Activated T-helper 1 cell treated with Interleukin-2 at 50 U/mL for 16 hours (primary cell): ENCODE data around the gene FOXM1.
A peak's percentile ranks its signal among the peaks of the same experiment; 100 is the strongest.

Source experiments
- DNase-seq: peaks from one replicate; pipeline ENCODE4 v3.0.0-alpha.2; 2020; ENCODE audit warnings: low read depth

FOXM1 gene, protein sequence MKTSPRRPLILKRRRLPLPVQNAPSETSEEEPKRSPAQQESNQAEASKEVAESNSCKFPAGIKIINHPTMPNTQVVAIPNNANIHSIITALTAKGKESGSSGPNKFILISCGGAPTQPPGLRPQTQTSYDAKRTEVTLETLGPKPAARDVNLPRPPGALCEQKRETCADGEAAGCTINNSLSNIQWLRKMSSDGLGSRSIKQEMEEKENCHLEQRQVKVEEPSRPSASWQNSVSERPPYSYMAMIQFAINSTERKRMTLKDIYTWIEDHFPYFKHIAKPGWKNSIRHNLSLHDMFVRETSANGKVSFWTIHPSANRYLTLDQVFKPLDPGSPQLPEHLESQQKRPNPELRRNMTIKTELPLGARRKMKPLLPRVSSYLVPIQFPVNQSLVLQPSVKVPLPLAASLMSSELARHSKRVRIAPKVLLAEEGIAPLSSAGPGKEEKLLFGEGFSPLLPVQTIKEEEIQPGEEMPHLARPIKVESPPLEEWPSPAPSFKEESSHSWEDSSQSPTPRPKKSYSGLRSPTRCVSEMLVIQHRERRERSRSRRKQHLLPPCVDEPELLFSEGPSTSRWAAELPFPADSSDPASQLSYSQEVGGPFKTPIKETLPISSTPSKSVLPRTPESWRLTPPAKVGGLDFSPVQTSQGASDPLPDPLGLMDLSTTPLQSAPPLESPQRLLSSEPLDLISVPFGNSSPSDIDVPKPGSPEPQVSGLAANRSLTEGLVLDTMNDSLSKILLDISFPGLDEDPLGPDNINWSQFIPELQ

DNA sequence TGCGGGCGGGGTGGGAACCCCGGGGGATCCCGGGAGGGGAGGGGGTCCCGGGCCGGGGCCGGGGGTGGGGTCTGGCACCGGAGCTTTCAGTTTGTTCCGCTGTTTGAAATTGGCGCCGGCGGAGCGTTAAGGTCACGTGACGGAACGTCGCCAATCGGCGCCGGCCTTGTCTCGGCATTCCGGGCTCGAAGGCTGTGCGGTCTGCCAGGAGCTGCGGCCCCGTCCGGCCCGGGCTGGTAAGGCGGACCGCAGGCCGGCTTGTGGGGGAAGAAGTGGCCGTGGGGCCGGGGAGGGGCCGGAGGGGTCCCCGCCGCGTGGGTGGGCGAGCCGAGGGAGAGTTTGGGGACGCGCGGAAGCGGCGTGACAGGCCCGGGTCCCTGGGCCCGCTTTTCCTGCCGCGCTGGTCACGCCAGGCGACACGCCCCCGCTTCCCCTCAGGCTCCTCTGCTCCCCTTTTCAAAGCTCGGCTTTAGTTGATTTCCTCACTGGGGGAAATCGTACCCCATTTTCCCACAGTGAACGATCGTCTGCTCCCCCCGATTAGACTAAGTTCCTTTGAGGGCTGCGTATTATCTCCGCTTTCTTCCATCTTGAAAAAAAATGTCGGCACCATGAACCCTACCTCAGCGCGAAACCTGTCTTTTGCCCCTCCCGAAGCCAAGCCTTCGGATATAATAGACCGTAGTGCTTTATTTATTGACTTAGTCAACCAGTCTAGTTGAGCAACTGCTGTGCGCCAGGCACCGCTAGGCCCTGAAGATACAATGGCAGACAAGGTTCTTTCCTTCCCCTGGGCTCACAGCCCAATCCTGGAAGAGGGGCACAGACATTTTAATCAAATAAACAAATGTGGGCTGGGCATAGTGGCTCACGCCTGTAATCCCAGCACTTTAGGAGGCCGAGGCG is at the start of gene FOXM1, which contains the start of gene RHNO1:
FOXM1 (minus strand) TSS at position 128 of the 906 bp plus-strand sequence. CDS start 2,696 bp downstream, outside the sequence.
RHNO1 (plus strand) TSS at position 177 of the 906 bp plus-strand sequence. CDS start 8,144 bp downstream, outside the sequence.
- DNase-seq, result peak; percentile 77

DNA sequence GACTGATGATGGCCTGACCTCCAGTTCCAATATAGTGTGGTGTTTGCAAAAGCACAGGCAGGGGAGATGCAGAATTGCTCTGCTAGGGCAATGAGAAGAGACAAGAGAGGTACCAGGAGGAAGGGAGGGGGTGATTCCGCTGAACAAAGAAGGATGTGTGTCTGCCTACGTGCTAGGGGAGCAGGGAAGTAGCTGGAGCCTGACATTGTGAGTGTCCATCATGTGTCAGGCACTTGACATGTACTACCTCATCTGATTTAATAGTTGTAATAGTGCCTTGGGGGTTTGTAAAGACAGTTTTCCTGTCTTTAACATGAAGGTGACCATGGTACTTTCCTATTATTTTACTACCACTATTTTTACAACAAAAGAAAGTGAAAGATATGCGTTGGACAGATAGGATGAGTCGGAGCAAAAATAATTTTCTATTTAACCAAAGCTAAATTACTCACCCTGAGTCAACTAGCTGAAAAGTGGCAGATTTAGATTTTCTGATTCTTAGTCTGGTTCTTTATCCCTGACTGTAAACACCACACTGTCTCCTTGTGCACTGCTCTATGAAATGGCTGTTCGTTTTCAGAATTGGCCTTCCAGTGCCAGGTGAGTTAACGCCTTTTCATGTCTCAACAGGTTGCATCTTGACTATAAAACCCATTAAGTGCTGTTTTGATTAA is 48.5 kb upstream of the FOXM1 start:
- no peak for DNase-seq

DNA sequence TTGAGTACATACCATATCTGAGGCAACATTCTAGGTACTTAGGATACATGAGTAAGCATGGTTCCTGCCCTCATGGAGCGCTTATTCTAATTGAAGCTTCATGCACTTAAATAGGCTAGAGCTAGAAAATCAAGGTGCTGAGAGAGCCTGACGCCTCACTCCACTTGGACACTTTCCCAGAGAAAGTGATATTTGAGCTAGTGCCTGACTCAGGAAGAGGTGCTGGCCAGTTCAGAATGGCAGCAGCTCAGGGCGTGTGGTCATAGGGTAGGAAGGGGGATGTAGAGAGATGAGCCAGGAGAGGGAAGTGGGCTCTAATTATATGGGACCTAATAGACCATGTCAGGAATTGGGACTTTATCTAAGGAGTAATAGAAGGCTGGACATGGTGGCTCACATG is 47.0 kb upstream of the FOXM1 start:
- no peak for DNase-seq

DNA sequence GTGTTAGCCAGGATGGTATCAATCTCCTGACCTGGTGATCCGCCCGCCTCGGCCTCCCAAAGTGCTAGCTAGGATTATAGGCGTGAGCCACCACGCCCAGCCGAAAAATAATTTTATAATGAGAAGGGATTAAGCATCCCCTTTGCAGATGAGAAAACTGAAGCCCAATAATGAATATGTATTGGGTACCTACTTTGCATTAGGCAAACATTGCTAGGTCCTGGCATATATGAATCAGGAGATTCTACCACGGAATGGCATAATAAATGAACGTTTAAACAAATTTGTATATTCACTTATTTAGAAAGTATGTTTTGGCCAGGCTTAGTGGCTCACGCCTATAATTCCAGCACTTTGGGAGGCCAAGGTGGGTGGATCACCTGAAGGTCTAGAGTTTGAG is 46.1 kb upstream of the FOXM1 start:
- no peak for DNase-seq

DNA sequence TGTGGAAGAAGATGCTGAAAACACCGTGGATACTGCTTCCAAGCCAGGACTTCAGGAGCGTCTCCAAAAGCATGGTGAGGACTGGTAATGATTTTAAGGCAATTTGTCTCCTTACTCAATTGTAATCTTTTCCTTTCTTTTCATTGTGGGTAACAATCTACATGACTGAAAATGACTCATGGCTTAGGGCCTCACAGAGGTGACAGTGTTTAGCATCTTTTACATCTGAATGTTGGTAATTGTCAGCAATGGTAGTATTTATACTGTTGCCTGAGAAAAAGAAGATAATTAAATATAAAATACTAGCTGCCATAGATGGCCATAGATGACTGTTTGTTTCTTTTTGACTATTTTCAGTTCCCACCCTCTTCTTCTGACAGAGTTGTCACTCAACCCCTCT is 45.4 kb upstream of the FOXM1 start:
- no peak for DNase-seq

DNA sequence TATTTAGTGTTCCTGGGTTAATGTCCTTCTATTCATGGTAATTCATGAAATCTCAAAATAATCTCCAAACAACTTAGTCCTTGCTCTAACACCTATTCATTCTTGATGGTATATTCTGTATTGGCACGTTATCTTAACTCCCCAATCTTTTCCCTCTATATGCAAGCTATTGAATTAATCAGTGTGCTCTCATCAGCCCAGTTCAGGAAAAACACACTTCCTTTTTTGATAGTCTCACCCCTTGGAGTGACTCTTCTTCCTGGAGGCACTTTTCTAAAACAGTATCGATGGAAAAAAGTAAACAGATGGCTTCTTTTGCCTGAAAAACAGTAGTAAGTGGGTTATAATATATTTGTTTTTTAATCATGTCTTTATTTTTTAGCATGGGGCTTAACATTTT is 42.3 kb upstream of the FOXM1 start:
- DNase-seq, result no peak

DNA sequence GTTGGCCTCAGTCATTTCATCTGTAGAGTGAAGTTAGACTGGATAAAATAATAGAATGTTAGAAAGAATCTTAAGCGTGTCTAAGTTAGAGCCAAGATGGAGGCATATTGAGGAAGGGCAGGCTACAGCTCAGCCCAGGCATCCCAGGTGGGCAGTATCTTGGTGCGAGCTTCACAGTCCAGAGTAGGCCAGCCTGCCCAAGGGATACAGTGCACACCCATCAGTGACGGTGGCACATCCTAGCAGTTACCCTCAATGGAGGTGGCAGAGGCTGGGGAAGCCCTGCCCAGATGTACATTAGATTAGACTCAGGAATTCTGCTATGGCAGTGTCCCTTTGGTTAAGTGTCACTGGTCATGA is 35.2 kb upstream of the FOXM1 start:
- no peak for DNase-seq

DNA sequence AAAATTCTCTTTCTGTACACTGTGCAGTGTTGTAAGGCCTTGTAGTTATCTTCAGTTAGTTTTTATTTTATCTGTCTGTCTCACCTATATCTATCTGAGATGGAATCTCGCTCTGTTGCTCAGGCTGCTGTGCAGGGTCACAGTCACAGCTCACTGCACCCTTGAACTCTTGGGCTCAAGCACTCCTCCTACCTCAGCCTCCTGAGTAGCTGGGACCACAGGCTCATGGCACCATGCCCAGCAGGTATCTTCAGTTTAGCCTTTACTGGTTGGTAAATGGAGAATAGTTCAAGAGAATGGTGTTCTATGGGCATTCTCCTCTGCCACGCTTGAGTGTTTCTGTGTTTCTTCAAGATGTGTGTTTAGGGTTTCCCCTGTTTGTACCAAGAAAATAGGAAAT is 27.3 kb upstream of the FOXM1 start:
- DNase-seq, result no peak

DNA sequence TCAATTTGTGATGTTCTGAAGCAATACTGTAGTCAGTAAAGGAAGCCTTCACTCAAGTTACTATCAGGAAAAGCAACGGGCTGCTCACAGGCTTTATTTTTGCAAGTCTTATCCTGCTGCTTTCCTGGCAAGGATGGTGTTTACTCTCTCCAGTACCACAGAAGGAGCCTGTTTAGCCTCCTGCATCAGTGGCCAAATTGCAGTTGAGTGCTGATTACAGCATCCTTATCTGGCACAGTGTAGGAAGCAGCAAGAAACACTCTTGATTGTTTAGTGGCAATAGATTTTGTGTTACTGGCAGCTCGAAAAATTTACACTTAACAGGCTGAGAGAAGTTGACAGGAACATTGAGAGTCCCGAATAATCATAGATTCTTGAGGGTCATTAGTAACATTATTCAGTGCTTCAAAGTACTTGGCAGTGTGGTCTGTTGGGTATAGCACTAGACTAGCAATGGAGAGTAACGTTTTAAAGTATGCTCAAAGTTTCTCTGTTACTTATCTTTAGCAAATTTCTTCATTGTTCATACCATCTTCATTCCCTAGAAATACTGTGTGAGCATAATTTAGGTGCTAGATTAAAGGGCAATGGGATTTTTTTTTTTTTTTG is 25.4 kb upstream of the FOXM1 start:
- no peak for DNase-seq

DNA sequence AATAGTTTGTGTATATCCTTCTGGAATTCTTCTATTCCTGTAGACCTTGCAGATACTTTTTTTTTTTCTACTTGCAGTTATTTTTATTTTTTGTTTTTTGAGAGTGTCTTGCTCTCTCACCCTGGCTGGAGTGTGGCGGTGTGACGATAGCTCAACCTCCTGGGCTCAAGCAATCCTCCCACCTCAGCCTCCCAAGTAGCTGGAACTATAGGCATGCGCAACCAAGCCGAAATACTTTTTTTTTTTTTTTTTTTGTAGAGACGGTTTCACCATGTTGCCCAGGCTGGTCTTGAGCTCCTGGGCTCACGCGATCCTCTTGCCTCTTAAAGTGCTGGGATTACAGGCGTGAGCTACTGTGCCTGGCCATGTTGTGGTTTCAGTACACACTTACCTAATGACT is 23.7 kb upstream of the FOXM1 start:
- no peak for DNase-seq

DNA sequence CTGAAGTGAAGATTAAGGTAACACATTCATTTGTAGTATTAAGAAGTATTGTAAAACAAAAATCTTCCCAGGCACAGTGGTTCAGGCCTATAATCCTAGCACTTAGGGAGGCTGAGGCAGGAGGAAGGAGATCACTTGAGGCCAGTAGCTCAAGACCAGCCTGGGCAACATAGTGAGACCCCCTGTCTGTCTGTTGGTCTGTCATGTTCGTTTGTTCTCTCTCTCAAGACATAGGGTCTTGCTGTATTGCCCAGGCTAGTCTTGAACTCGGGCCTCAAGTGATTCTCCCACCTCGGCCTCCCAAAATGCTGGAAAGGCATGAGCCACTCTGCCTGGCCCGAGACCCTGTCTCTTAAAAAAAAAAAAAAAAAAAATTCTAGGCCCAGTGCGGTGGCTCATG is 20.4 kb upstream of the FOXM1 start:
- DNase-seq, result no peak

DNA sequence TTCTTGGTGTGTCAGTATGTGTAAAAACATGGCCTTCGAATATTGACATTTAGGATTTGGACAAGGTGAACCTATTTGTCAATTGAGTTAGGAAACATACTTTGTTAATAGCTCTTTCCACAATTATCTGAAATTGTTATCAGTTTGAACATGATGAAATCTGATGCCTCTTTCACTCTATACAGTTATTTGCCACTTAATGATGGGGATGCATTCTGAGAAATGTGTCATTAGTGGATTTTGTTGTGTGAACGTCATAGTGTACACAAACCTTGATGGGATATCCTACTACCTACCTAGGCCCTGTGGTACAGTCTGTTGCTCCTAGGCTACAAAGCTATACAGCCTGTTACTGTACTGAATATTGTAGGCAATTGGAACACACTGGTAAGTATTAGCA is 18.5 kb upstream of the FOXM1 start:
- DNase-seq, result no peak

DNA sequence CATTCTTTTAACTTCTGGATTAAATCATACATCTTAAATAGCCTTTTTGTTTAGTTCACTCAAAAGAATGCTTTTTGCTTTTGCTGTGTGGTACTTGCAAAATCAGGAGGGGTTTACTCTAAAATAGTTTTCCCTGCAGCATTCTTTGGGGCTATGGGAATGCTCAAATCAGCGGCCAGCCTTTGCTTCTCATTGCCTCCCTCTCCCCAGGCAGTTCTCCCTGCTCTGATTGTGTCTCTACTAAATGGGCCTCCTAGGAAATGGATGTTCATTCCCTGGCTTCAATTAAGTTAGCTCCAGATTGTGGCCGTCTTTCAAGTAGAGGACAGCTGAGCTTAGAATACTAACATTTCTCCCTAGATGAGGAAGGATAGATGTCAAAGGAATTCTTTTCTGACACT is 18.1 kb upstream of the FOXM1 start:
- DNase-seq, result no peak

DNA sequence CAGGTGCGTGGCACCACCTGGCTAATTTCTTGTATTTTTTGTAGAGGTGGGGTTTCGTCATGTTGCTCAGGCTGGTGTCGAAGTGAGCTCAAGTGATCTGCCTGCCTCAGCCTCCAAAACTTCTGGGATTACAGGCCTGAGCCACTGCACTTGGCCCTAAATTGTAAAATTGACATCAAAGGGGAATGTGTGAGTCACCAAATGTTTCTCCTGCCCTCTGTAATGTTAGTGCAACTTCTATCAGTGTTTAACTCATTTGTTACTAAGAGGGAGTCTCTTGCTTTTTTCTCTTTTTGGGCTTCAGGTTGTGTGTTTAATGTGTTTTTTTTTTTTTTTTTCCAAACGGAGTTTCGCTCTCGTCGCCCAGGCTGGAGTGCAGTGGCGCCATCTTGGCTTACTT is 16.0 kb upstream of the FOXM1 start:
- DNase-seq, result no peak

DNA sequence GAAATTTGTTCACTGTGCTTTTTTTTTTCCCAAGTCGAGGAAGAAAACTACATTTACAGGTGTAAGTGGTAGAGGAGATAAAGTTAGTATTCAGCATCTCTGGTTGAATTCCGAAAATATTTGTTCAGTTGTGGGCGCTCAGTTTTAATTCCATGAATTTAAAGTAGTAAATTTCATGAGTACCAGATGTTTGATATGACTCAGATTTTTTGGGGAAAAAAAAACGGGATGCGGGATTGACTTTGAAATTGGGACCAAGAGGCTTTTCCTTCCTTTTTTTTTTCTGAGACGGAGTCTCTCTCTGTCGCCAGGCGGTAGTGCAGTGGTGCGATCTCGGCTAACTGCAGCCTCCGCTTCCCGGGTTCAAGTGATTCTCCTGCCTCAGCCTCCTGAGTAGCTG is 15.3 kb upstream of the FOXM1 start:
- no peak for DNase-seq

DNA sequence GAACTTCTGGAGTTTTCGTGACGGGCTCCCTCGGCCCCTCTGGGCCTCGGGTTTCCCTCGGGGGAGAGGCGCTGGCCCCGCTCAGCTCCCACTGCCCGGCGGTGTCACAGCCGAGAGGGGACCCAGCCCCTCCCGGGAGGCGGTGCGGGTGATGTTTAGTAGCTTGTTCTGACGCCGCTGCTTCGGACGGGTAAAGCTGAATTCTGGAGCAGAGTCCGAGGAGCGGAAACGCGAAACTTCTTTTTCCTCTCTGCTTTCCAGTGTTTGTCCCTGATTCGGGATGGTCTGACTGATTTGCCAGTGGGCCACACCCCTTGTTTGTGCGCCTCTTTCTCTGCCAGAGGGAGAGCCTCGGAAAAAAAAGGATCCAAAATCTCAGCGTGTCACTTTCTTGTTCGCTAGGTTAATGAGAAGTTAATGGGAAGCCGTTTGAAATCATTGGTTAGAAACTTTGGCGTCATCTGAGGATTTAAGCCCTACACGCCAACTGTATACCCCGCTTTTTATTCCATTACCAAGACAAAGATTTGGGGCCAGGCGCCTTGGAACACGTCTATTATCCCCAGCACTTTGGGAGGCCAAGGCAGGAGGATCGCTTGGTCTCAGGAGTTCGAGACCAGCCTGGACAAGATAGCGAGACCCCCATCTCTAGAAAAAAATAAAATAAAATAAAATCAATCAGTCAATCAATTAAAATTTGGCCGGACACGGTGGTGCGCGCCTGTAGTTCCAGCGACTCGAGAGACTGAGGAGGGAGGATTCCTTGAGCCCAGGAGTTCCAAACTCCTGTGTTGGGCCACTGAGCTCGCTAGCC is 14.5 kb upstream of the FOXM1 start:
- no peak for DNase-seq

DNA sequence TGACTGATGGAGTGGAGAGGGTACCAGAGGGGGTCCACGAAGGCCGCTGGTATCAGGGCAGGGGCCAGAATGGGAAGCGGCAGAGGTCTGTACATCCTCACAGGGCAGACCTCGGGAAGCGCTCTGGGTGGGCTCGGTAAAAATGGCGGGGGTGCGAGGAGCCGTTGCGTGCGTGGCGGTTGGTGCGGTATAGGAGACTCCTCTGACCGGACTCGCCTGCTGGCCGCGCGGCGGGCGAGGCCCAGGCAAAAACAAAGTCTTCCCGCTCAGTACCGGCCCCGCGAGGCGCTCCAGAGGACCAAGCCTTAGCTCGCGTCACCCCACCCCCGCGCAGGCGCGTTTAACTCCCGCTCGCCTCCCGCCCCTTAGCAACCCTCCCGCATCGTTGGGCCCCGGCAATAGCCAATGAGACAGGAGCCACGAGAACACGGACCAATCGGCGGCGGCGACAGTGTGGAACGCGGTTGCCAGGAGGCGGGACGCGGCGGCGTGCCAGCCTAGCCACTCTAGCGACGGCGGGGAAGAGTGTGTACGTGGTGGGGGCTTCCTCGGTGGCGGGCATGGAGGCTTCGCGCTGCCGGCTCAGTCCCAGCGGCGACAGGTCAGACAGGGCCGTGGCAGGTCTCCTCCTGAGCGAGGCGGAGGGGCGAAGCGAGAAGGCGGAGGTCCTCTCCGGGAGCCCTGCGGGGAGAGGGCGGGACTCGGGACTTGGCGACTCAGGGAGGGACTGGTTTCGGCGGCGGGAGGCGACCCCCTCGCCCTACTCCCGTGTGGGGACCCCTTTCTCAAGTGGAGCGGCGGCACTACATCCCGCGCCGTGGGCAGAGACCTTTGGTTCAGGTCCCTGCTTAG is 13.6 kb upstream of the FOXM1 start, which contains the start of gene TULP3:
TULP3 (plus strand) TSS at position 504 of the 852 bp plus-strand sequence; CDS start at position 561, 57 bp downstream.
- DNase-seq, result peak; percentile 97

DNA sequence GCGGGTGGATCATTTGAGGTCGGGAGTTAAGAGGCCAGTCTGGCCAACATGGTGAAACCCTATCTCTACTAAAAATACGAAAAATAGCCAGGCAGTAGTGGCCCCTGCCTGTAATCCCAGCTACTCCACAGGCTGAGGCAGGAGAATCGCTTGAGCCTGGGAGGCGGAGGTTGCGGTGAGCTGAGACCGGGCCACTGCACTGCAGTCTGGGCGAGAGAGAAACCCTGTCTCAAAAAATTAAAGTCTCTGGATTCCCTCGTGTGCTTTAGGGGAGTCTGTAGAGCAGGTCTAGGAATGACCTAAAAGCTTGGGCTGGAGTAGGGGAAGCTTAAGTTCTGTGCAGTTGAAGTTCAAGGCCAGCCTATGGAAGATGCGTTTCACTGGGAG is 13.0 kb upstream of the FOXM1 start:
- no peak for DNase-seq

DNA sequence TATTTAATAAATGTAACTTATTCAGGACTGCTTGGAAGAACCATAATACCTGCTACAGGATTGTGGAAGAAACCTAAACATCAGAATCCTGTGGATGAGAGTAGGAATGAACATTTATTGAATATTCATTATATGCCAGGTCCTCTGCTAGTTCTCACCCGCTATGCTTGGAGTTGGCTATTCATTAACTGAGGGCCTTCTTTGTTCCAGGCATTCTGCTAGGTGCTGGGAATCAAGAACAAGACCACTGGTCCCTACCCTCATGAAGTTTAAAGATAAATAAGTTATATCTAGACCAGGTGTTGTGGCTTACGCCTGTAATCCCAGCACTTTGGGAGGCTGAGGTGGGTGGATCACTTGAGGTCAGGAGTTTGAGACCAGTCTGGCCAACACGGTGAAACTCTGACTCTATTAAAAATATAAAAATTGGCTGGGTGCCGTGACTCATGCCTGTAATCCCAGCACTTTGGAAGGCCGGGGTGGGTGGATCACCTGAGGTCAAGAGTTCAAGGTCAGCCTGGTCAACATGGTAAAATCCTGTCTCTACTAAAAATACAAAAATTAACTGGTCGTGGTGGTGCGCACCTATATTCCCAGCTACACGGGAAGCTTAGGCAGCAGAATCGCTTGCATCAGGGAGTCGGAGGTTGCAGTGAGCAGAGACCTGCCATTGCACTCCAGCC is 9.9 kb upstream of the FOXM1 start:
- no peak for DNase-seq
